Measurements from ENCODE around the gene DENND10.
"Not testable (repeated sequence)": the region's sequence is repeated elsewhere in the genome, so short reads cannot be mapped to it uniquely, and the experiment has no call there.

Gene DENND10

GRCh38 chr10:119098576-119098975, 5.3 kb upstream of the DENND10 start:
- no peak for DNase-seq (ENCODE audit: low read depth in 2 of 2)

- no peak for DNase-seq (ENCODE audit: low read depth in 2 of 2)
Measured at GRCh38 chr10:119100434-119101238, 3.3 kb upstream of the DENND10 start.

- no peak for DNase-seq (ENCODE audit: low read depth in 2 of 2)
Measured at GRCh38 chr10:119101366-119102098, 2.4 kb upstream of the DENND10 start.

- DNase-seq (ENCODE audit: low read depth in 2 of 2) = no peak
Measured at GRCh38 chr10:119103241-119103902, 541 bp upstream of the DENND10 start.

DNA sequence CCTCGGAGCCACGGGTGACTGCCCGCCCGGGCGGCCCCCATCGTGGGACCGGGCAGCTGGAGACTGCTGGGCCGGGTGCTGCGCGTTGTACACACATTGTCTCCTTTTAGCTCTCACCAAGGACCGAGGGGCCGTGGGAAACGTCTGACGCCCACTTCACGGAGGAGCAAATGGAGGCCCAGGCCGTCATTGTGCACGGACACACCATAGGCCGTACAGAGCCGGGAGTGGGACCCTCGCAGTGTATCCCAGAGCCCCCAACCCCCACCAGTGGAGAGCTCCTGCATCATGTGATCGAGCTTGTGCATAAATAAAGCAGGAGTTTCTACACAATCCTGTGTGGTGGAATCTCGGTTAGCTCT, 722 bp downstream of the DENND10 start:
- DNase-seq (ENCODE audit: low read depth in 2 of 2) = no peak

DNA sequence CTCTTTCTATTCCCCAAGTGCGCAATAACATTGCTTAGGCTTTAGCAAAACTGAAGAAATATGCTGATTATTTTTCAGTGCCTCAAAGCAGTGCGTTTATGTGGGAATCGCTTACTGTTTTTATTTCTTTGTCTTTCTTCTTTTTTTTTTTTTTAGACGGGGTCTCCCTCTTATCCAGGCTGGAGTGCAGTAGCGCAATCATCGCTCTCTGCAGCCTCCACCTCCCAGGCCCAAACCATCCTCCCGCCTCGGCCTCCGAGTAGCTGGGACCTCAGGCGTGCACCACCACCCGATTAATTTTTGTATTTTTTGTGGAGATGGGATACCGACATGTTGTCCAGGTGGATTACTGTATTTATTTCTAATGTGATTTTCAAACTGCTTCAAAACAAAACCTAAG, 1.2 kb downstream of the DENND10 start:
- no peak for DNase-seq (ENCODE audit: low read depth in 2 of 2)

- not testable (repeated sequence) for DNase-seq (ENCODE audit: low read depth in 2 of 2)
Measured at GRCh38 chr10:119105899-119106298, 2.0 kb downstream of the DENND10 start.

- DNase-seq (ENCODE audit: low read depth in 2 of 2) = not testable (repeated sequence)
Measured at GRCh38 chr10:119107106-119107505, 3.2 kb downstream of the DENND10 start.

DNA sequence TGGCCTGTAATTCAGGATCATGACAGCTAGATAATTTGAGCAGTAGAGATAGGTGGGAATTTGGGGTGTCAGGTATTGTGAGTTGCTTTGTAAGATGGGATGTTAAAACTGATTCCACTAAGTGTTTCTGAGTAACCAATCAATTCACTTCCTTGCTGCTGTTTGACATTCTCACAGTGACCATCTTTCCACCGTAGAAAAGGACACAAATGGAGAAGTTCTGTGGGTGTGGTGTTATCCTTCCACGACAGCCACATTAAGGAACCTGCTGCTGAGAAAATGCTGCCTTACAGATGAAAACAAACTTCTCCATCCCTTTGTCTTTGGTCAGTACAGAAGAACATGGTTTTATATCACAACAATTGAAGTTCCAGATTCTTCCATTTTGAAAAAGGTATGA, 3.9 kb downstream of the DENND10 start:
- DNase-seq (ENCODE audit: low read depth in 2 of 2) = not testable (repeated sequence)

DNA sequence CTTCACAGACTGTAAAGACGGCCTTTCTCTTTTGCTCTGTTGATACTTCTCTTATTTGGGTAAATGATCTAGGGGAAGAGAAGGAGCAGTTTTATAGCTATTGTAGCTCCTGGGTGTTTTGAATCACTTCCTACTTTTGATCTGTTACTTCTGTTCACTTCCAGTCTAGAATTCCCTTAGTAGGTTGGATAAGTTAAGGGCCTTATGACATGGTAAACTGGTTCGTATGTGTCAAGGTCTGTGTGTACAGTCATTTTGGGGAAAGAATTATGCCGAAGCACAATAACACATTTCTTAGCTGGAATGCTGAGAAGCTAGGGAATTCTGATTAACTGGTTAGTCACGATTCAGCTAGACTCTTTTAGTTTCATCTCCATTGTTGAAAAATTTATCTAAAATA, 8.1 kb downstream of the DENND10 start:
- DNase-seq (ENCODE audit: low read depth in 2 of 2) = no peak

- DNase-seq (ENCODE audit: low read depth in 2 of 2) = no peak
Measured at GRCh38 chr10:119113751-119114732, 10.1 kb downstream of the DENND10 start.

- DNase-seq (ENCODE audit: low read depth in 2 of 2) = no peak
Measured at GRCh38 chr10:119115926-119116325, 12.0 kb downstream of the DENND10 start.

DNA sequence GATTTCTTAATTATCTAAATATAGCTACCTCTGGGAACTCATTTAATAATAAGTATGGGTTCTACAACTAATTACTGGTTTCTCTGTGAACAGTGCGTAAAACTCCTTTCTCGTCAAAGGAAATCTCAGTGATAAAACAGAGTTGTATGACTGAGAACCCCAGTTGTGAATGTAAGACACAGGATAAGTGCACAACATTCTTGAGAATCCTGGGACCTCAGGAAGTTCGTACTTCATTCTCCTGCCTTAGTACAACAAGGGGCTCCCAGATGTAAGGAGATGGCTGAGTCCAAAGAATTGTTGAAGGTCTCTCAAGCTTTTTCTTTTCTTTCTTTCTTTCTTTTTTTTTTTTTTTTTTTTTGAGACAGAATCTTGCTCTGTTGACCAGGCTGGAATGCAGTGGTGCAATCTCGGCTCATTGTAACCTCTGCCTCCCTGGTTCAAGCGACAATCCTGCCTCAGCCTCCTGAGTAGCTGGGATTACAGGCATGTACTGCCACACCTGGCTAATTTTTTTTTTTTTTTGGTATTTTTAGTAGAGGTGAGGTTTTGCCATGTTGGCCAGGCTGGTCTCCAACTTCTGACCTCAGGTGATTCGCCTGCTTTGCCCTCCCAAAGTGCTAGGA, 12.5 kb downstream of the DENND10 start:
- no peak for DNase-seq (ENCODE audit: low read depth in 2 of 2)

DNA sequence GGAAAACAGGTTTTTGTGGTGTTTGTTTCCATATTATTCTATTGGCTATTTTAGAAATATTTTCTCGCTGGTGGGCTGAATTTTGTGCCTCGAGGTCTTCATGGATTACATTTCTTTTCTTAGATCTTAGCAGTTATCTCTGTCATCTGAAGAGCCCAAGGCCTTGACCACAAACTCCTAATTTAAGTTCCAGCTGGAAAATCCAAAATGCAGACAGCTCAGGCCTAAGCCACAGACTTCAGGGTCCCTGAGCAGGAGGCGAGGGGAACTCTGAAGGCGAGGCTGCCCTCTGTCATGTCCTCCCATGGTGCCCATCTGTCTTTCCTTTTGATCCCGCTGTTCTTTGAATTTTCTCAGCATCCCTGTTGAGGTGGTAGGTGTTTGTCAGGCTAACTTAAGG, 14.3 kb downstream of the DENND10 start:
- no peak for DNase-seq (ENCODE audit: low read depth in 2 of 2)

GRCh38 chr10:119119400-119119799, 15.5 kb downstream of the DENND10 start:
- no peak for DNase-seq (ENCODE audit: low read depth in 2 of 2)

- DNase-seq (ENCODE audit: low read depth in 2 of 2) = no peak
Measured at GRCh38 chr10:119120413-119120867, 16.5 kb downstream of the DENND10 start.

- DNase-seq (ENCODE audit: low read depth in 2 of 2) = no peak
Measured at GRCh38 chr10:119120875-119121274, 17.0 kb downstream of the DENND10 start.

DNA sequence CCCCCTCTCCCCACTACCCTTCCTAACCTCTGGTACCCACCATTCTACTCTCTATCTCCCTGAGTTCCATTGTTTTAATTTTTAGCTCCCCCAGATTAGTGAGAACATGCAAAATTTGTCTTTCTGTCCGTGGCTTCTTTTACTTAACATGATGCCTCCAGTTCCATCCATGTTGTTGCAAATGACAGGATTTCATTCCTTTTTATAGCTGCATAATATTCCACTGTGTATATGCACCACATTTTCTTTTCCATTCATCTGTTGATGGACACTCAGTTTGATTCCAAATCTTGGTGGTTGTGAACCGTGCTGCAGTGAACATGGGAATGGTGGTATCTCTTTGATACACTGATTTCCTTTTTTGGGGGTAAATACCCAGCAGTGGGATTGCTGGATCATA, 22.0 kb downstream of the DENND10 start:
- no peak for DNase-seq (ENCODE audit: low read depth in 2 of 2)

DNA sequence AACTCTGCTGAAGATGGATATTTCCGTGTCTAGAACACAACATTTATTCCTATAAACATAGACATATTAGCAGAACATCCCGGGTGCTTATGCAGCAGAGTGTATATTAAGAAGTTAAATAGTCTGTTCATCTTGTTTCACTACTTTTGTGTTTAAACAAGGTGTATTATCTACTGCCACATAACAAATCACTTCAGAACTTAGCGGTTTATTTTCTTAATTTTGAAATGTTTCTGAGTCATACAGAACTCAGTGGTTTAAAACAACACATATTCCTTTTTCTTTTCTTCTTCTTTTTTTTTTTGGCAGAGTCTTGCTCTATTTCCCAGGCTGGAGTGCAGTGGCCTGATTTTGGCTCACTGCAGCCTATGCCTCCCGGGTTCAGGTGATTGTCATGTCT, 25.8 kb downstream of the DENND10 start:
- DNase-seq (ENCODE audit: low read depth in 2 of 2) = no peak

DNA sequence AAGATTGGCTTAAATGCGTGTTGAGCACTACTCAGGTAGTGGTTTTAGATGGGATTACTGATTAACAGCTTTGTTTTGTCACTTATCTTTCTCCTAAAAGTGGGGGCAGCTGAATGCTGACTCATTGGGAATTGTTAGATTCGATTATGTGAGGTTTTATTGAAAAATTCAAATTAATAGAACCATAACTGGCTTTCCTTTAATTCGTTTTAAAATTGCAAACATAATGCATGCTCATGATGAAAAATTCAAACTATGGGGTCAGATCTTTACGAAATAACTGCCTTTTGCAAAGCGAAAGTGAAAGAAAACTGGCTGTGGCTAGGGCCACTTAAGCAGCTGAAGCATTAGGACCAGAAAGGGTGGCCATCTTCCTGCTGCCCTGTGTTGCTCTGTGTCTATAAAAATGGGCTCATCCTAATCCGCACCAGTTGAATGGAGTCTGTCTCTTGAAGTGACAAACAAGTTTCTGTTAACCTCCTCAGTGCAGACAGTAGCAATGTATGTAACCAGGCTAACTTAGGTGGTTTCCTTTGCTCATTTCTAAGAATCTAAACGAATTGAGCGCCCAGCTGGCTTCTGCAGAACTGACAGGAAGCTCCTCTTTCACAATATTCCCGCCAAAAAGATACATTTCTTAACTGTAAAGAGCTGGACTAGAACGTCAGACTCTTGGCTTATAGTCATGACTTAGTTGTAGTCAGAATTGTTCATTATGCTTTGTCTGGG, 27.8 kb downstream of the DENND10 start:
- DNase-seq (ENCODE audit: low read depth in 2 of 2) = peak in 1 of 2 donors; percentile 12

Data from activated CD4-positive, alpha-beta T cell treated with anti-CD3 and anti-CD28 coated beads for 24 hours (primary cell).